ENCODE measurements around the gene SMARCE1.

Gene SMARCE1

DNA sequence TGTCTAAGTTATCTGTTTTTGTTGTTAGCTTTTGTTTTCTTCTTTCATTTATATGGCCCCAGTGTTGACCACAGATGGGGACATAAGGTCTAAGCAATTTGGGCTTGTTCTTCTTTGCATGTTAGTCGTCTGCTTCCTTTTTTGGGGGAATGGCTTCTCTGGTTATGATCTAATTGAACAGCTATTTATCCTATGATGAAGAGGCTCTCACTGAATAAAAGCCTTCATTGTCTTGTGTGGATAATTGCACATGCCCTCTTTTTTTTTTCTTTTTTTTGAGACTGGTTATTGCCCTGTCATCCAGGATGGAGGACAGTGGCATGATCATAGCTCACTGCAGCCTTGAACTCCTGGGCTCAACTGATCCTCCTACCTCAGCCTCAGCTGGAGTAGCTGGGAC lies 13.7 kb downstream of the SMARCE1 start:
- TF ChIP-seq SIN3A (IDR thresholded peaks at IDR 0.05; ENCODE audit: borderline replicate concordance, insufficient read depth, low read length), result no peak
- no peak for TF ChIP-seq REST (IDR thresholded peaks at IDR 0.05; ENCODE audit: insufficient read depth in 1 of 2, low read depth in 2 of 2, low read length in 2 of 2)
- TF ChIP-seq POLR2AphosphoS5 (IDR thresholded peaks at IDR 0.05; ENCODE audit: low read depth, low read length), result no peak
- TF ChIP-seq TAF1 (IDR thresholded peaks at IDR 0.05; ENCODE audit: borderline replicate concordance, insufficient read depth, low read length), result no peak
- no peak for TF ChIP-seq FOXP2 (optimal IDR thresholded peaks at IDR 0.05; ENCODE audit: borderline replicate concordance, extremely low read depth, extremely low read length, insufficient read depth)

DNA sequence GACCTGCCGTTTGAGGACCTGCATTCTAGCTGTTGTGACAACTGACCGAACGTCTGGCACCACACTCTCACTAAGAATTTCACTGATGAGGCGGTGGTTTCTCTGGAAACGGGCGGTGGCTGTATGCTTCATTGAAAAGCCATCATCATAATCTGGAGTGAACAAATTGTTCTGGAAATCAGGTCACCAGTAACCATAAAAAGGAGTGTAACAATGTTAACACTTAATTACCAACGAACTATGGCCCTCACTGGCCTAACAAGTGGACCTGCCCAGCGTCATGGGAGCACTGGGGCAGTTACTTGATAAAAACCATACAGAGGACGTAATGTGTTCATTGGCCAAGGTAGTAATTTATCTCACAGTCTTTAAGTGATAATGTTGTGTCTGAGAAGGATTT lies 15.4 kb downstream of the SMARCE1 start:
- TF ChIP-seq REST (IDR thresholded peaks at IDR 0.05; ENCODE audit: insufficient read depth in 1 of 2, low read depth in 2 of 2, low read length in 2 of 2) (no peak), POLR2AphosphoS5 (IDR thresholded peaks at IDR 0.05; ENCODE audit: low read depth, low read length) (no peak), SIN3A (IDR thresholded peaks at IDR 0.05; ENCODE audit: borderline replicate concordance, insufficient read depth, low read length) (no peak), FOXP2 (optimal IDR thresholded peaks at IDR 0.05; ENCODE audit: borderline replicate concordance, extremely low read depth, extremely low read length, insufficient read depth) (no peak), TAF1 (IDR thresholded peaks at IDR 0.05; ENCODE audit: borderline replicate concordance, insufficient read depth, low read length) (no peak)

DNA sequence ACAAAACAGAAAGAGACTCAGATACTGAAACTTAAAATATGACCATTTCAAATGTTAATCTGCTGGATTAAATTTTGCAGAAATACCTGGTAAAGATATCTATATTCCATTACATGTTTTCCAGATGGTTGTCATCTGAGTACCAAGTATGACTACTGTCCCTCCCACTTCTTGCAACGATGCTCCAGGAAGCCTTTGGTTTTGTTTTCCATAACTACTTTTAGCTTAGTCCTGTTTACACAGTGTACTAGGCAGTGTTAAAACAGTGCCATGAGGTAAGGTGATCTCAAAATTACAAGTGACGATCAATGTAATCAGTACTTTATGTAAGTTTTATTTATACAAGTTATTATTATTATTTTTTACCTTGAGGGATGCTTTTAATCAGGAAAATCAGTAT lies 17.8 kb downstream of the SMARCE1 start:
- TF ChIP-seq POLR2AphosphoS5 (IDR thresholded peaks at IDR 0.05; ENCODE audit: low read depth, low read length), result no peak
- no peak for TF ChIP-seq TAF1 (IDR thresholded peaks at IDR 0.05; ENCODE audit: borderline replicate concordance, insufficient read depth, low read length)
- TF ChIP-seq REST (IDR thresholded peaks at IDR 0.05; ENCODE audit: insufficient read depth in 1 of 2, low read depth in 2 of 2, low read length in 2 of 2), result no peak
- no peak for TF ChIP-seq SIN3A (IDR thresholded peaks at IDR 0.05; ENCODE audit: borderline replicate concordance, insufficient read depth, low read length)
- TF ChIP-seq FOXP2 (optimal IDR thresholded peaks at IDR 0.05; ENCODE audit: borderline replicate concordance, extremely low read depth, extremely low read length, insufficient read depth), result no peak

DNA sequence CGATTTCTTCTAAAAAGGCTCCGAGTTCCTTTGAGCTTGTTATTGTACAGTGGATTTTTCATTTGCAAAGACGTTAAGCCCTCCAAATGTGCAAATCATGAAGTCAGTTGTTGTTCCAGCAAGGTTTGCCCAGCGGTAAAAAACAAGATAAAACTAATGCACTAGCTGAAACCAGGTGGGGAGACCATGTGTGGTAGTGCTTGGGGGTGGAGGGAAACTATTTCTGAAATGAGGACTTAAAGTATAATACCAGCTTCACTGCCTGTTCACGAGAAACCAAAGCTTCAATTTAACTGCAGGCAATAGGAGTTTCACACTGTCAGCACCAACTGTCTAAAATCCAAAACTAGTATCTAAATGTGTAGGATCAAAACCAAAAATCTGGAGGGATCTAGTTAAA lies 22.3 kb downstream of the SMARCE1 start:
- TF ChIP-seq TAF1 (IDR thresholded peaks at IDR 0.05; ENCODE audit: borderline replicate concordance, insufficient read depth, low read length) (no peak), REST (IDR thresholded peaks at IDR 0.05; ENCODE audit: insufficient read depth in 1 of 2, low read depth in 2 of 2, low read length in 2 of 2) (no peak), SIN3A (IDR thresholded peaks at IDR 0.05; ENCODE audit: borderline replicate concordance, insufficient read depth, low read length) (no peak), POLR2AphosphoS5 (IDR thresholded peaks at IDR 0.05; ENCODE audit: low read depth, low read length) (no peak), FOXP2 (optimal IDR thresholded peaks at IDR 0.05; ENCODE audit: borderline replicate concordance, extremely low read depth, extremely low read length, insufficient read depth) (no peak)

Measured in PFSK-1 (cell line).